Measurements from ENCODE around the gene CLEC4G.

CLEC4G gene

DNA sequence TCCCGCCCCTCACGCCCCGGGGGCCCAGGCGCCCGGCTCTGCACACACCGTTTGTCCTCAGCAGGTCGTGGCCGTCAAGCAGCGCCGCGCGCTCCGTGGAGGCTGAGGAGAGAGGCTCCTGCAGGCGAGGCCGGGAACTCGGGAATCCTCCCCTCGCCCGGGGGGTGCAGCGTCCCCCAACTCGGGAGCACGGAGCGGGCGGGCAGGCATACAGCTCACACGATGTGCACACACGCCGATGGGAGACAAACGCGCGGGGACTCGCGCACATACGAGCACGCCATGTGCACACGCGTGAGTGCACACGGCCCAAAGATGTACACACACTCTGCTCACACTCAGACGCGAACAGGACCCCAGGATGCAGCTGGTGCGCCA, 703 bp downstream of the CLEC4G start:
- no peak for DNase-seq
- H3K4me3 ChIP-seq (ENCODE audit: low read depth, low read length), result no peak overlapping the region
- peaks cover 59% of the 10 kb centered on the region for H3K27me3 ChIP-seq
- H3K4me1 ChIP-seq, result no peaks in the 10 kb centered on the region
- H3K9me3 ChIP-seq, result no peaks in the 10 kb centered on the region
- TF ChIP-seq, protein P1, sequence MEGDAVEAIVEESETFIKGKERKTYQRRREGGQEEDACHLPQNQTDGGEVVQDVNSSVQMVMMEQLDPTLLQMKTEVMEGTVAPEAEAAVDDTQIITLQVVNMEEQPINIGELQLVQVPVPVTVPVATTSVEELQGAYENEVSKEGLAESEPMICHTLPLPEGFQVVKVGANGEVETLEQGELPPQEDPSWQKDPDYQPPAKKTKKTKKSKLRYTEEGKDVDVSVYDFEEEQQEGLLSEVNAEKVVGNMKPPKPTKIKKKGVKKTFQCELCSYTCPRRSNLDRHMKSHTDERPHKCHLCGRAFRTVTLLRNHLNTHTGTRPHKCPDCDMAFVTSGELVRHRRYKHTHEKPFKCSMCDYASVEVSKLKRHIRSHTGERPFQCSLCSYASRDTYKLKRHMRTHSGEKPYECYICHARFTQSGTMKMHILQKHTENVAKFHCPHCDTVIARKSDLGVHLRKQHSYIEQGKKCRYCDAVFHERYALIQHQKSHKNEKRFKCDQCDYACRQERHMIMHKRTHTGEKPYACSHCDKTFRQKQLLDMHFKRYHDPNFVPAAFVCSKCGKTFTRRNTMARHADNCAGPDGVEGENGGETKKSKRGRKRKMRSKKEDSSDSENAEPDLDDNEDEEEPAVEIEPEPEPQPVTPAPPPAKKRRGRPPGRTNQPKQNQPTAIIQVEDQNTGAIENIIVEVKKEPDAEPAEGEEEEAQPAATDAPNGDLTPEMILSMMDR (IDR thresholded peaks at IDR 0.05; ENCODE audit: low read depth, low read length), result no peak
- no peaks in the 10 kb centered on the region for H3K36me3 ChIP-seq

DNA sequence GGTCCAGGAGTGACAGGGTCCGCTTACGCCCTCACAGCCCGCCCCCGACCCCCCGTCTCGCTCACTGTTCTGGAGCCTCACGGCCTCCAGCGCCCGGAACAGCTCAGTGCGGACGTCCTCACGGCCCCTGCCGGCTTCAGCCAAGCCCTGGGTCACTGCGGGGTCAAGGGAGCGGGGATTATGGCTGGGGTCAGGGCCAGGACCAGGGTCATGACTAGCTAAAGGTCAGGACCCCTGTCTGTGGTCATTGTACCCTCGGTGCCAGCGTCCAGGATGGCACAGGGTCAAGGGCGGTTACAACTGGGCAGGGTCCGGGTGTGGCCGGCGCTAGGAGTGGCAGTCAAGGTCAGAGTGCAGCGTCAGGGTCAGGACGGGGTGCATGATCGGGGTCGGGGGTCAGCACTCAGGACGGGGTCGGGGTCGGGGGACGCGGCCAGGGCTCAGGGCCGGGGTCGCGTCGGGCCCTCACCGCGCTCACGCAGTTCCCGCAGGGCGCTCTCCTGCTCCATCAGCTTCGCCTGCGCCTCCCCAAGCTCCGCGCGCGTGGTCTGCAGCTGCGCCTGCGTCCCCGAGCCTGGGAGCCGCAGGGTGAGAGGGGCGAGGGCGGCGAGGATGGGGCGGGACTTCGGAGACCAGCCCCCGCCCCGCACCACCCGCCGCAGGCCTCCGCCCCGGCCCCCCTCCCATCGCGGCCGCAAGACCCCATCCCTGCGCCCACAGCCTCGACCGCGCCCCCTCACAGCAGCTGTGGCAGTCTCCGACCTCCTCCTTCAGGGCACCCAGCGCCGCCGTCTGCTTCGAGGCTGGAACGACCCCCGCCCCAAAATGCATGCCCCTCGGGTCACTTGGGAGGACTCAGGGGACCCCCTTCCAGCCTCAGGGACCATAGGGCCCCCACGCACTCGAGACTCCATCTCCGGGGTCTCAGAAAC, 1.4 kb downstream of the CLEC4G start:
- Histone ChIP-seq H3K4me3 (ENCODE audit: low read depth, low read length) (no peak overlapping the region), H3K9me3 (no peaks in the 10 kb centered on the region), H3K27me3 (peaks cover 64% of the 10 kb centered on the region), H3K36me3 (no peaks in the 10 kb centered on the region), H3K4me1 (no peaks in the 10 kb centered on the region)
- DNase-seq, result no peak
- TF ChIP-seq, protein P1 (IDR thresholded peaks at IDR 0.05; ENCODE audit: low read depth, low read length), result no peak

DNA sequence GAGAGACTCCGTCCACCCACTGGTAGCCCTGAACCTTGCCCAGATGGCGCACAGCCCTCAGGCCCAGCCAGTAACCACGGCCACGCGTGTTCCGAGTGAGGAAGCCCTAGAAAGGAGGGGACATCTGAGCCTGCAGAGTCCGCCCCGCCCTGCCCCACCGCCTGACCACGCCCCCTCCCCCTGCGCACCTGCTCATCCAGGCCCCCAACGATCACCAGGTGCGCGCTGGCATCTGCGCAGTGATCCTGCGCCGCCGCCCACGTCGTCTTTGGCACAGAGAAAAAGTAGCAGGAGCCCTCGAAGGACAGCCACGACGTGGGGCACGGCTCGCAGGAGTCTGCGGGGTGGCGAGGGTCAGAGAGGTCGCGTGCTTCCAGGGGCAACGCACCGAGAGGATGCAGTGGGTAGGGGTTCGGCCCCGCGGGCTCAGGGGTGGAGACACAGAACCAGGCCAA, 2.1 kb downstream of the CLEC4G start:
- no peaks in the 10 kb centered on the region for H3K9me3 ChIP-seq
- no peaks in the 10 kb centered on the region for H3K36me3 ChIP-seq
- TF ChIP-seq, protein P1 (IDR thresholded peaks at IDR 0.05; ENCODE audit: low read depth, low read length), result no peak
- peaks cover 71% of the 10 kb centered on the region for H3K27me3 ChIP-seq
- H3K4me3 ChIP-seq (ENCODE audit: low read depth, low read length), result no peak overlapping the region
- no peak for DNase-seq
- no peaks in the 10 kb centered on the region for H3K4me1 ChIP-seq

DNA sequence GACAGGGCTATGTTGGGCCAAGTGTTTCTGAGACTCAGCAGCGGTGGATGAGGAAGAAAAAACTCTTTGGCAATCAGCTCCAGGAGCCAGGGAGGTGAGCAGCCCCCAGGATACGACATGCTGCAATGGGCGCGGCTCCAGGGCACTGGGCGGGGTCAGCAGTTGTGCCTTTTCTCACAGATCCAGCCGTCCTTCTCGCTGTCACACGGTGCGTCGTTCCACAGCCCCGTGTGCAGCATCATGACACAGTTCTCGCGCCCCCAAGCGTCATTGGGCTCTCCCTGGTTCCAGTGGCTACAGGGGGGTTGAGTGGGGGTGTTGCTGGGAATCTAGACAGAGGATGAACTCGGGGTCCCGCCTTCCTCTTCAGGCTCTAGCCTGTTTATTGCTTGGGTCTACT, 2.7 kb downstream of the CLEC4G start:
- H3K4me1 ChIP-seq, result no peaks in the 10 kb centered on the region
- H3K36me3 ChIP-seq, result no peaks in the 10 kb centered on the region
- no peak for DNase-seq
- no peaks in the 10 kb centered on the region for H3K9me3 ChIP-seq
- TF ChIP-seq, protein P1 (IDR thresholded peaks at IDR 0.05; ENCODE audit: low read depth, low read length), result no peak
- no peak overlapping the region for H3K4me3 ChIP-seq (ENCODE audit: low read depth, low read length)
- H3K27me3 ChIP-seq, result peaks cover 68% of the 10 kb centered on the region

DNA sequence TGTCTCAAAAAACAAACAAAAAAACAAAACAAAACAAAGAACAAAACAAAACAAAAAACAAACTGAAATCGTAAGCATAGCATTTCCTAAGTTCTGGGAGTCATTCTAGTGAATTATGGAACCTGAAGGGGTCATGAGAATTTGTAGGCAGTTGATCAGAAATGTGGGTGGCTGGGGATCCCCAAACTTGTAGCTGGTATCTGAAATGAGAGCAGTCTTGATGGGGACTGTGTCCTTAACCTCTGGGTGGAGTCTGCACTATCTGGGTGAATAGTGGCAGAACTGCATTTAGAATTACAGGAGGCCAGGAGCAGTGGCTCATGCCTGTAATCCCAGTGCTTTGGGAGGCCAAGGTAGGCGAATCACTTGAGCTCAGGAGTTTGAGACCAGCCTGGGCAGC, 6.1 kb downstream of the CLEC4G start:
- H3K4me3 ChIP-seq (ENCODE audit: low read depth, low read length), result no peak overlapping the region
- peaks cover 45% of the 10 kb centered on the region for H3K27me3 ChIP-seq
- DNase-seq, result no peak
- H3K9me3 ChIP-seq, result no peaks in the 10 kb centered on the region
- no peaks in the 10 kb centered on the region for H3K4me1 ChIP-seq
- no peaks in the 10 kb centered on the region for H3K36me3 ChIP-seq
- TF ChIP-seq, protein P1 (IDR thresholded peaks at IDR 0.05; ENCODE audit: low read depth, low read length), result no peak

DNA sequence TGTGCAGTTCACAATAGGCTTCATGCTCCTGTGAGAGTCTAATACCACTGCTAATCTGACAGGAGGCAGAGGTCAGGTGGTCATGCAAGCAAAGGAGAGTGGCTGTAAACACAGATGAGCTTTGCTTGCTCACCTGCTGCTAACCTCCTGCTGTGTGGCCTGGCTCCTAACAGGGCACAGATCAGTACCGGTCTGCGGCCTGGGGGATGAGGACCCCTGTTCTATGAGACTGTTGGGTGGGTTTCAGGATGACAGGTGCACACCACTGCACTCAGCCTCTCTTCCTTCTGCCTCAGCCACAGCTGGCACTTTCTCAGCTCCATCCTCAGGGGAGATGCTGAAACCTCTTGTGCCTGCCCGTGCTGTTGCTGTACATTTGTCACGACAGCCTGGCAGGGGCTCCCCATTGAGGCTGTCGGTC, 9.7 kb downstream of the CLEC4G start:
- Histone ChIP-seq H3K36me3 (no peaks in the 10 kb centered on the region), H3K27me3 (peaks cover 13% of the 10 kb centered on the region), H3K9me3 (no peaks in the 10 kb centered on the region), H3K4me3 (ENCODE audit: low read depth, low read length) (no peak overlapping the region), H3K4me1 (no peaks in the 10 kb centered on the region)
- TF ChIP-seq, protein P1 (IDR thresholded peaks at IDR 0.05; ENCODE audit: low read depth, low read length), result no peak
- DNase-seq, result no peak

All from BE2C (cell line).